ENCODE data around the gene NUP37.

NUP37 gene

DNA sequence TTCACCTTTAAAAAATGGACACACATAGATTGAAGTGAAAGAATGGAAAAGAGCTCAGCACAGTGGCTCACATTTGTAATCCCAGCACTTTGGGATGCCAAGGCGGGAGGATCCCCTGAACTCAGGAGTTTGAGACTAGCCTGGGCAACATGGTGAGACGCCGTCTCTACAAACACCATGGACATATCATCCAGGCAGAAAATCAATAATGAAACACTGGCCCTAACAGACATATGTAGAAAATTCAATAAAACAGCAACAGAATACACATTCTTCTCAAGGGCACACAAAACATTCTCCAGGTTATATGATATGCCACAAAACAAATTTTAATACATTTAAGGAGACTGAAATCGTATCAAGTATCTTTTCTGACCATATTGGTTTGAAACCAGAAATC lies 65.6 kb downstream of the NUP37 start:
- Histone ChIP-seq H3K9me3 (ENCODE audit: control insufficient read depth, insufficient read depth, low read depth, low read length) (no peaks in the 10 kb centered on the region), H3K36me3 (ENCODE audit: control insufficient read depth in 2 of 2, insufficient read depth in 1 of 2, low read length in 2 of 2) (peaks cover 17 to 41% of the 10 kb centered on the region in 2 experiments), H3K4me1 (ENCODE audit: control insufficient read depth, insufficient read depth, low read length) (no peaks in the 10 kb centered on the region), H3K27ac (ENCODE audit: extremely low read depth, low read depth, low read length) (no peak overlapping the region), H3K4me3 (ENCODE audit: low read depth, low read length) (no peak overlapping the region)
- CTCF ChIA-PET = no interaction called here
- TF ChIP-seq ZNF146 (tag by site-specific recombination; IDR thresholded peaks at IDR 0.05) = no peak
- no peak for TF ChIP-seq MZF1 (tag by site-specific recombination; IDR thresholded peaks at IDR 0.05; ENCODE audit: borderline replicate concordance)
- TF ChIP-seq ZNF155 (tag by site-specific recombination; IDR thresholded peaks at IDR 0.05) = no peak
- TF ChIP-seq, protein P1, sequence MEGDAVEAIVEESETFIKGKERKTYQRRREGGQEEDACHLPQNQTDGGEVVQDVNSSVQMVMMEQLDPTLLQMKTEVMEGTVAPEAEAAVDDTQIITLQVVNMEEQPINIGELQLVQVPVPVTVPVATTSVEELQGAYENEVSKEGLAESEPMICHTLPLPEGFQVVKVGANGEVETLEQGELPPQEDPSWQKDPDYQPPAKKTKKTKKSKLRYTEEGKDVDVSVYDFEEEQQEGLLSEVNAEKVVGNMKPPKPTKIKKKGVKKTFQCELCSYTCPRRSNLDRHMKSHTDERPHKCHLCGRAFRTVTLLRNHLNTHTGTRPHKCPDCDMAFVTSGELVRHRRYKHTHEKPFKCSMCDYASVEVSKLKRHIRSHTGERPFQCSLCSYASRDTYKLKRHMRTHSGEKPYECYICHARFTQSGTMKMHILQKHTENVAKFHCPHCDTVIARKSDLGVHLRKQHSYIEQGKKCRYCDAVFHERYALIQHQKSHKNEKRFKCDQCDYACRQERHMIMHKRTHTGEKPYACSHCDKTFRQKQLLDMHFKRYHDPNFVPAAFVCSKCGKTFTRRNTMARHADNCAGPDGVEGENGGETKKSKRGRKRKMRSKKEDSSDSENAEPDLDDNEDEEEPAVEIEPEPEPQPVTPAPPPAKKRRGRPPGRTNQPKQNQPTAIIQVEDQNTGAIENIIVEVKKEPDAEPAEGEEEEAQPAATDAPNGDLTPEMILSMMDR (tag by site-specific recombination; IDR thresholded peaks at IDR 0.05) = no peak
- no peak for TF ChIP-seq KLF8 (tag by site-specific recombination; IDR thresholded peaks at IDR 0.05)
- TF ChIP-seq, protein P2, sequence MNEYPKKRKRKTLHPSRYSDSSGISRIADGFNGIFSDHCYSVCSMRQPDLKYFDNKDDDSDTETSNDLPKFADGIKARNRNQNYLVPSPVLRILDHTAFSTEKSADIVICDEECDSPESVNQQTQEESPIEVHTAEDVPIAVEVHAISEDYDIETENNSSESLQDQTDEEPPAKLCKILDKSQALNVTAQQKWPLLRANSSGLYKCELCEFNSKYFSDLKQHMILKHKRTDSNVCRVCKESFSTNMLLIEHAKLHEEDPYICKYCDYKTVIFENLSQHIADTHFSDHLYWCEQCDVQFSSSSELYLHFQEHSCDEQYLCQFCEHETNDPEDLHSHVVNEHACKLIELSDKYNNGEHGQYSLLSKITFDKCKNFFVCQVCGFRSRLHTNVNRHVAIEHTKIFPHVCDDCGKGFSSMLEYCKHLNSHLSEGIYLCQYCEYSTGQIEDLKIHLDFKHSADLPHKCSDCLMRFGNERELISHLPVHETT (tag by site-specific recombination; IDR thresholded peaks at IDR 0.05) = no peak
- TF ChIP-seq ZNF530 (tag by site-specific recombination; IDR thresholded peaks at IDR 0.05; ENCODE audit: low read depth) = no peak
- POLR2A ChIA-PET = no interaction called here

DNA sequence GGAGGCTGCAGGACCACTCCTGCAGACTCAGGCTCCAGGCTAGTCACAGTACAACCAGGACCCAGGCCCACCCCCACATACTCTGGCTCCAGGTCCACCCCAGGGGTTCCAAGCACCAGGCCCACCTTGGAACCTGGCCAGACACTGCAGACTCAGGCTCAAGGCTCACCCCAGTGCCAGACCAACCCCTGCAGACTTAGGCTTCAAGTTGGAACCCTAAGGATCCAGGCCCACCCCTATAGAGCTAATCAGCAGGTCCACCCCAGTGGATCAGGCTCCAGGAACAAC lies 66.9 kb downstream of the NUP37 start:
- ChIA-PET POLR2A (no interaction called here), CTCF (no interaction called here)
- TF ChIP-seq ZNF2 (tag by site-specific recombination; IDR thresholded peaks at IDR 0.05) (no peak), ZNF138 (tag by site-specific recombination; IDR thresholded peaks at IDR 0.05; ENCODE audit: borderline replicate concordance) (no peak), FEZF1 (tag by site-specific recombination; IDR thresholded peaks at IDR 0.05) (no peak), ZFP37 (tag by site-specific recombination; IDR thresholded peaks at IDR 0.05) (no peak), ZNF654 (tag by site-specific recombination; IDR thresholded peaks at IDR 0.05; ENCODE audit: low read depth) (no peak), ZNF175 (tag by site-specific recombination; IDR thresholded peaks at IDR 0.05) (no peak), ZNF707 (tag by site-specific recombination; IDR thresholded peaks at IDR 0.05) (no peak), ZNF626 (tag by site-specific recombination; IDR thresholded peaks at IDR 0.05) (no peak), SP7 (tag by site-specific recombination; IDR thresholded peaks at IDR 0.05) (no peak), ZNF623 (tag by site-specific recombination; IDR thresholded peaks at IDR 0.05) (no peak), ZNF629 (tag by site-specific recombination; IDR thresholded peaks at IDR 0.05) (no peak)
- TF ChIP-seq, protein P3, sequence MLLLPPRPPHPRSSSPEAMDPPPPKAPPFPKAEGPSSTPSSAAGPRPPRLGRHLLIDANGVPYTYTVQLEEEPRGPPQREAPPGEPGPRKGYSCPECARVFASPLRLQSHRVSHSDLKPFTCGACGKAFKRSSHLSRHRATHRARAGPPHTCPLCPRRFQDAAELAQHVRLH (tag by site-specific recombination; IDR thresholded peaks at IDR 0.05) = no peak
- TF ChIP-seq, protein P4, sequence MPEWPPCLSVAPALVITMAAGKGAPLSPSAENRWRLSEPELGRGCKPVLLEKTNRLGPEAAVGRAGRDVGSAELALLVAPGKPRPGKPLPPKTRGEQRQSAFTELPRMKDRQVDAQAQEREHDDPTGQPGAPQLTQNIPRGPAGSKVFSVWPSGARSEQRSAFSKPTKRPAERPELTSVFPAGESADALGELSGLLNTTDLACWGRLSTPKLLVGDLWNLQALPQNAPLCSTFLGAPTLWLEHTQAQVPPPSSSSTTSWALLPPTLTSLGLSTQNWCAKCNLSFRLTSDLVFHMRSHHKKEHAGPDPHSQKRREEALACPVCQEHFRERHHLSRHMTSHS (tag by site-specific recombination; IDR thresholded peaks at IDR 0.05) = no peak
- TF ChIP-seq, protein P5, sequence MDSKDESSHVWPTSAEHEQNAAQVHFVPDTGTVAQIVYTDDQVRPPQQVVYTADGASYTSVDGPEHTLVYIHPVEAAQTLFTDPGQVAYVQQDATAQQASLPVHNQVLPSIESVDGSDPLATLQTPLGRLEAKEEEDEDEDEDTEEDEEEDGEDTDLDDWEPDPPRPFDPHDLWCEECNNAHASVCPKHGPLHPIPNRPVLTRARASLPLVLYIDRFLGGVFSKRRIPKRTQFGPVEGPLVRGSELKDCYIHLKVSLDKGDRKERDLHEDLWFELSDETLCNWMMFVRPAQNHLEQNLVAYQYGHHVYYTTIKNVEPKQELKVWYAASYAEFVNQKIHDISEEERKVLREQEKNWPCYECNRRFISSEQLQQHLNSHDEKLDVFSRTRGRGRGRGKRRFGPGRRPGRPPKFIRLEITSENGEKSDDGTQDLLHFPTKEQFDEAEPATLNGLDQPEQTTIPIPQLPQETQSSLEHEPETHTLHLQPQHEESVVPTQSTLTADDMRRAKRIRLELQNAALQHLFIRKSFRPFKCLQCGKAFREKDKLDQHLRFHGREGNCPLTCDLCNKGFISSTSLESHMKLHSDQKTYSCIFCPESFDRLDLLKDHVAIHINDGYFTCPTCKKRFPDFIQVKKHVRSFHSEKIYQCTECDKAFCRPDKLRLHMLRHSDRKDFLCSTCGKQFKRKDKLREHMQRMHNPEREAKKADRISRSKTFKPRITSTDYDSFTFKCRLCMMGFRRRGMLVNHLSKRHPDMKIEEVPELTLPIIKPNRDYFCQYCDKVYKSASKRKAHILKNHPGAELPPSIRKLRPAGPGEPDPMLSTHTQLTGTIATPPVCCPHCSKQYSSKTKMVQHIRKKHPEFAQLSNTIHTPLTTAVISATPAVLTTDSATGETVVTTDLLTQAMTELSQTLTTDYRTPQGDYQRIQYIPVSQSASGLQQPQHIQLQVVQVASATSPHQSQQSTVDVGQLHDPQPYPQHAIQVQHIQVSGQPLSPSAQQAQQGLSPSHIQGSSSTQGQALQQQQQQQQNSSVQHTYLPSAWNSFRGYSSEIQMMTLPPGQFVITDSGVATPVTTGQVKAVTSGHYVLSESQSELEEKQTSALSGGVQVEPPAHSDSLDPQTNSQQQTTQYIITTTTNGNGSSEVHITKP (tag by site-specific recombination; IDR thresholded peaks at IDR 0.05) = no peak
- TF ChIP-seq, protein P6, sequence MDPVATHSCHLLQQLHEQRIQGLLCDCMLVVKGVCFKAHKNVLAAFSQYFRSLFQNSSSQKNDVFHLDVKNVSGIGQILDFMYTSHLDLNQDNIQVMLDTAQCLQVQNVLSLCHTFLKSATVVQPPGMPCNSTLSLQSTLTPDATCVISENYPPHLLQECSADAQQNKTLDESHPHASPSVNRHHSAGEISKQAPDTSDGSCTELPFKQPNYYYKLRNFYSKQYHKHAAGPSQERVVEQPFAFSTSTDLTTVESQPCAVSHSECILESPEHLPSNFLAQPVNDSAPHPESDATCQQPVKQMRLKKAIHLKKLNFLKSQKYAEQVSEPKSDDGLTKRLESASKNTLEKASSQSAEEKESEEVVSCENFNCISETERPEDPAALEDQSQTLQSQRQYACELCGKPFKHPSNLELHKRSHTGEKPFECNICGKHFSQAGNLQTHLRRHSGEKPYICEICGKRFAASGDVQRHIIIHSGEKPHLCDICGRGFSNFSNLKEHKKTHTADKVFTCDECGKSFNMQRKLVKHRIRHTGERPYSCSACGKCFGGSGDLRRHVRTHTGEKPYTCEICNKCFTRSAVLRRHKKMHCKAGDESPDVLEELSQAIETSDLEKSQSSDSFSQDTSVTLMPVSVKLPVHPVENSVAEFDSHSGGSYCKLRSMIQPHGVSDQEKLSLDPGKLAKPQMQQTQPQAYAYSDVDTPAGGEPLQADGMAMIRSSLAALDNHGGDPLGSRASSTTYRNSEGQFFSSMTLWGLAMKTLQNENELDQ (tag by site-specific recombination; IDR thresholded peaks at IDR 0.05; ENCODE audit: low read depth) = no peak
- H3K4me1 ChIP-seq (ENCODE audit: control insufficient read depth, insufficient read depth, low read length) = no peaks in the 10 kb centered on the region
- H3K9me3 ChIP-seq (ENCODE audit: control insufficient read depth, insufficient read depth, low read depth, low read length) = no peaks in the 10 kb centered on the region
- no peak overlapping the region for H3K27ac ChIP-seq (ENCODE audit: extremely low read depth, low read depth, low read length)
- H3K4me3 ChIP-seq (ENCODE audit: low read depth, low read length) = no peak overlapping the region
- peaks cover 21 to 47% of the 10 kb centered on the region in 2 experiments for H3K36me3 ChIP-seq (ENCODE audit: control insufficient read depth in 2 of 2, insufficient read depth in 1 of 2, low read length in 2 of 2)
